PC-9 (cell line): ENCODE results near the gene COTL1. TPM values are rescaled to one million over a fixed set of nuclear protein-coding genes. Genes with fewer than 3 reads are reported as not detected.

Experiments
- BruUV-seq: library from RNA; stranded (reverse); fragments of 400-500 nt; replicated peaks from 2 replicates; lab custom pipeline; 2021; lab: Mats Ljungman, UMichigan
- CTCF ChIA-PET: fragments of 300-600 bp; sonication (Branson Sonifier 250); formaldehyde crosslinking; loops from one replicate; lab custom pipeline; 2022; ENCODE audit warnings: antibody characterized with exemption; lab: Charles Lee
- POLR2A ChIA-PET: fragments of 300-600 bp; sonication (Branson Sonifier 250); formaldehyde crosslinking; loops from one replicate; lab custom pipeline; 2022; ENCODE audit warnings: antibody characterized with exemption; ENCODE audit not compliant: unreplicated experiment; lab: Charles Lee
- DNase-seq, 2 experiments: peaks; one replicate each; pipeline versions ENCODE4 v3.0.0 to v3.0.0-alpha.2; 2015 to 2022; ENCODE audit warnings: mixed read lengths in 1 of 2
- H2AFZ ChIP-seq: fragments of 200-600 bp; sonication (generic); 2 replicates; pipeline ENCODE4 v1.8.1; 2017; ENCODE audit warnings: antibody characterized with exemption
- H3F3A ChIP-seq: fragments of 200-600 bp; sonication (generic); 2 replicates; pipeline ENCODE4 v1.8.1; 2017; ENCODE audit warnings: antibody characterized with exemption, mild to moderate bottlenecking, low read depth; ENCODE audit not compliant: insufficient read depth
- H3K27ac ChIP-seq: fragments of 200-600 bp; sonication (generic); 2 replicates; pipeline ENCODE4 v1.6.1; 2016; ENCODE audit warnings: mixed run types
- H3K27me3 ChIP-seq: fragments of 200-600 bp; sonication (generic); 2 replicates; pipeline ENCODE4 v1.6.1; 2016; ENCODE audit warnings: low read depth, mixed run types; ENCODE audit not compliant: insufficient read depth
- H3K36me3 ChIP-seq: fragments of 200-600 bp; sonication (generic); 2 replicates; pipeline ENCODE4 v1.6.1; 2016; ENCODE audit warnings: low read depth, mixed run types
- H3K4me1 ChIP-seq: fragments of 200-600 bp; sonication (generic); replicated peaks from 2 replicates; pipeline ENCODE4 v1.6.1; 2016; ENCODE audit warnings: mixed run types; ENCODE audit not compliant: insufficient read depth
- H3K4me2 ChIP-seq: fragments of 200-600 bp; sonication (generic); 2 replicates; pipeline ENCODE4 v1.6.1; 2017; ENCODE audit warnings: mixed run types
- H3K4me3 ChIP-seq: fragments of 200-600 bp; sonication (generic); 2 replicates; pipeline ENCODE4 v1.6.1; 2016; ENCODE audit warnings: mixed run types
- H3K79me2 ChIP-seq: fragments of 200-600 bp; sonication (generic); 2 replicates; pipeline ENCODE4 v1.6.1; 2017; ENCODE audit warnings: low read depth, mixed run types
- H3K9me2 ChIP-seq: fragments of 200-600 bp; sonication (generic); 2 replicates; pipeline ENCODE4 v1.8.1; 2017; ENCODE audit warnings: mild to moderate bottlenecking; ENCODE audit not compliant: insufficient read depth
- H3K9me3 ChIP-seq: fragments of 200-600 bp; sonication (generic); 2 replicates; pipeline ENCODE4 v1.8.1; 2016; ENCODE audit warnings: low read depth; ENCODE audit not compliant: insufficient read depth
- H4K20me1 ChIP-seq: fragments of 200-600 bp; sonication (generic); 2 replicates; pipeline ENCODE4 v1.8.1; 2017; ENCODE audit not compliant: insufficient read depth
- EZH2 ChIP-seq: fragments of 200-600 bp; sonication (generic); IDR thresholded peaks from 2 replicates; pipeline ENCODE4 v1.8.0; 2017; ENCODE audit warnings: antibody characterized with exemption, low read depth
- intact Hi-C: fragments of 100-400 bp; cut with micrococcal nuclease; formaldehyde crosslinking; loops from one replicate; pipeline ENCODE4 v1.10.0; 2022; ENCODE audit not compliant: unreplicated experiment
- total RNA-seq: library from RNA; stranded (reverse); gene quantifications from 2 replicates; pipeline ENCODE4 v1.2.3, GENCODE V29; 2021
- TF ChIP-seq, protein P1 (sequence below): fragments of 200-600 bp; sonication (generic); conservative IDR thresholded peaks from 2 replicates; pipeline ENCODE4 v1.6.1; 2017; ENCODE audit warnings: mixed run types, antibody characterized with exemption, mild to moderate bottlenecking, moderate library complexity

Gene COTL1
- total RNA-seq, 1 experiment from 2014 or later: 512 TPM

DNA sequence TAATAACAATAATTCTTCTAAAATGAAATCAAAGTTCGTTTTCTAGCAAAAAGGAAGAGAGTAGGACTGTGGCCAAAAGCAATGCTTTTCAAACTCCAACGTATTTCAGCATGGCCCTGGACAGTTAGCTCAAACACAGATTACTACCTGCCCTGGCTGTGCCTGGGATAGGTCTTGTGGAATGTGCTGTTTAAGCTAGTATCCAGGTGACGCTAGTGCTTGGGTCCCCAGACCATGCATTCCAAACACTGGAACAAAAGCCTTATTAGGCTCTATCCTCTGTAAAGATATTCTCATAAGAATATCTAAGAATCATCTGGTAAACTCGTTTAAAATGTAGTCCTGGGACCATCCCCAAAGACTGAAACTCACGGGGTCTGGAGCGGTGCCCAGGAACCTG is 60.8 kb downstream of the COTL1 start:
- no peak overlapping the region for H3K4me2 ChIP-seq
- TF ChIP-seq, protein P1, sequence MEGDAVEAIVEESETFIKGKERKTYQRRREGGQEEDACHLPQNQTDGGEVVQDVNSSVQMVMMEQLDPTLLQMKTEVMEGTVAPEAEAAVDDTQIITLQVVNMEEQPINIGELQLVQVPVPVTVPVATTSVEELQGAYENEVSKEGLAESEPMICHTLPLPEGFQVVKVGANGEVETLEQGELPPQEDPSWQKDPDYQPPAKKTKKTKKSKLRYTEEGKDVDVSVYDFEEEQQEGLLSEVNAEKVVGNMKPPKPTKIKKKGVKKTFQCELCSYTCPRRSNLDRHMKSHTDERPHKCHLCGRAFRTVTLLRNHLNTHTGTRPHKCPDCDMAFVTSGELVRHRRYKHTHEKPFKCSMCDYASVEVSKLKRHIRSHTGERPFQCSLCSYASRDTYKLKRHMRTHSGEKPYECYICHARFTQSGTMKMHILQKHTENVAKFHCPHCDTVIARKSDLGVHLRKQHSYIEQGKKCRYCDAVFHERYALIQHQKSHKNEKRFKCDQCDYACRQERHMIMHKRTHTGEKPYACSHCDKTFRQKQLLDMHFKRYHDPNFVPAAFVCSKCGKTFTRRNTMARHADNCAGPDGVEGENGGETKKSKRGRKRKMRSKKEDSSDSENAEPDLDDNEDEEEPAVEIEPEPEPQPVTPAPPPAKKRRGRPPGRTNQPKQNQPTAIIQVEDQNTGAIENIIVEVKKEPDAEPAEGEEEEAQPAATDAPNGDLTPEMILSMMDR: no peak
- H3K4me1 ChIP-seq: peaks cover 17% of the 10 kb centered on the region; the same call in 1 of the 2 replicates
- no peak overlapping the region for H3K4me3 ChIP-seq
- no peak overlapping the region for H2AFZ ChIP-seq
- peaks cover 15% of the 10 kb centered on the region for H3F3A ChIP-seq
- ChIA-PET POLR2A (no interaction called here), CTCF (no interaction called here)
- no peaks in the 10 kb centered on the region for H3K9me3 ChIP-seq
- no peaks in the 10 kb centered on the region for H3K27me3 ChIP-seq
- no TSS peak for BruUV-seq
- H3K9me2 ChIP-seq: no peaks in the 10 kb centered on the region
- H3K27ac ChIP-seq: no peak overlapping the region
- intact Hi-C loops: loop anchor here (5.0 kb wide), 1 partner anchor 45 kb away; no protein-coding TSS in a partner anchor
- H3K36me3 ChIP-seq: no peaks in the 10 kb centered on the region
- DNase-seq: peak in 1 of 2 experiments; percentile 2
- no peaks in the 10 kb centered on the region for H4K20me1 ChIP-seq
- H3K79me2 ChIP-seq: no peaks in the 10 kb centered on the region

DNA sequence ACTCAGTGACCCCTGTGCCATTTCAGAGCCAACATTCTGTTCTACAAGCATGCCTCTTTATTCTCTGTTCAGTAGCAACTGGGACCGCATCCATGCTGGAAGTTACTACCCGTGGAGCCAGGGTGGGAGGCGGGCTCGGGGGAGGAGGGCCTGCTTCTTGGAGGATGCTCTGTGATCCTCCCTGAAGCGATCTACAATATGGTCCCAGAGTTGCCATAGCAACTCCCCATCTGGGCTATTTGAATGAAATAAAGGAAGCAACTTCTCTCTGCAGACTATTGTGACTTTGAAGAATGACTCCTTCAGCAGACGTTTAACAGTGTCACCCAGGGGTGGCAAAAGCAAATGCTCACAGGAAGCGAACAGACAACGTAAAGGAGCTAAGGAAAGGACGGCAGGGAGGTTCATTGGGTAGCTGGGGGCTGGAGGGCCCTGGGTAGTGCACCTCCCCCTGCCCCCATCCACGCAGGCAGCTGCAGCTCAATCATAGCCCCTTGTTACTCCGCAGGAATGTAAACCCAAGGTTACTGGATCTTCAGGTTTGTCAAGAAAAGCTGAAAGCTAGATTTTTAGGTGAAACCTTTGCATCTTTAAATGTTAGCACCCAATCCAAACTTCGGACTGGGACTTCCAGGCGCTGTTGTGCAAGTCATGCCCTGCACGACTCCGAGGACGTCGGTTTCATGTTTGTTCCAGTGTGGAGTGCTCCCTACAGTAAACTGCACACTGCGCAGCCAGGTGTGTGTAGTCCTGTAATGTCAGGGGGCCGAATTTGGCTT is 62.3 kb downstream of the COTL1 start:
- H3K4me2 ChIP-seq: no peak overlapping the region

DNA sequence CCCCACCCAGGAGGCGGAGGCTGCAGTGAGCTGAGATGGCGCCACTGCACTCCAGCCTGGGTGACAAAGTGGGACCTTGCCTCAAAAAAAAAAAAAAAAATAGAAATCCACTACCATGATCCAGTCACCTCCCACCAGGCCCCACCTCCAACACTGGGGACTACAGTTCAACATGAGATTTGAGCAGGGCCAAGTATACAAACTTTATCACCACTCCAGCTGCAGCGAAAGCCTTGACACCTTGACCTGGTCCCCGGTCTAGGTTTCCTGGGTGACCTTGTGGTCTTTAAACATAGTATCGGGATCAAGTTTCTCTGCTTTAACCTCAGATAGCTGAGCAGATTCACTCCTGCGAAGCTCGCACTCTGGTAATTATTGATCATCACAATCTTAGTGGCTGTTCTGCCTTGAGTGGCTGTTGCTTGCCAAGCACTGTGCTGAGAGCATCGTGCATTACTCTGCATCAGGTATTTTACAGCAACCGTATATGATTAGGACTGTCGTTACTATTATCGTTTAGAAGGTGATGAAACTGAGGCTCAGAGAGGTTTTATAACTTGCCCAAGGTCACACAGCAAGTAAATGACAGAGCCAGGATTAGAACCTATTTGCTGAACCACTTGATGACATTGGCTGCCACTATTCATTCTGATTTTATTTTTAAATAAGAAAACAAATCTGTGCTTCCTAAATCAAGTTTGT is 63.1 kb downstream of the COTL1 start:
- Histone ChIP-seq H4K20me1 (no peaks in the 10 kb centered on the region), H3F3A (peaks cover 5% of the 10 kb centered on the region; the same call in 1 of the 2 replicates), H3K9me3 (no peaks in the 10 kb centered on the region), H3K27ac (no peak overlapping the region), H3K4me3 (no peak overlapping the region), H3K79me2 (no peaks in the 10 kb centered on the region), H3K4me2 (no peak overlapping the region), H3K27me3 (no peaks in the 10 kb centered on the region), H3K9me2 (no peaks in the 10 kb centered on the region), H2AFZ (no peak overlapping the region), H3K4me1 (peaks cover 16% of the 10 kb centered on the region; the same call in 1 of the 2 replicates), H3K36me3 (no peaks in the 10 kb centered on the region)
- TF ChIP-seq EZH2: no peak
- POLR2A ChIA-PET: interaction anchor here (0.6 kb wide), 1 partner anchor 12 kb away, joined by 7 read pairs; no protein-coding TSS in a partner anchor
- CTCF ChIA-PET: no interaction called here
- intact Hi-C loops: loop anchor here (5.0 kb wide), 1 partner anchor 42 kb away; no protein-coding TSS in a partner anchor
- BruUV-seq: no TSS peak
- no peak for DNase-seq

More for the DNA sequence above, 62.3 kb downstream of the COTL1 start:
- no peak overlapping the region for H2AFZ ChIP-seq
- H3K9me2 ChIP-seq: no peaks in the 10 kb centered on the region
- H3K4me3 ChIP-seq: no peak overlapping the region
- intact Hi-C loops: loop anchor here (5.0 kb wide), 1 partner anchor 43 kb away; no protein-coding TSS in a partner anchor
- peaks cover 17% of the 10 kb centered on the region; the same call in 1 of the 2 replicates for H3K4me1 ChIP-seq
- H3K27me3 ChIP-seq: no peaks in the 10 kb centered on the region
- CTCF ChIA-PET: interaction anchor here (0.6 to 0.8 kb wide), 2 partner anchors 37 to 60 kb away, joined by 3 to 5 read pairs; no protein-coding TSS in a partner anchor
- peaks cover 5% of the 10 kb centered on the region for H3F3A ChIP-seq
- H3K27ac ChIP-seq: no peak overlapping the region
- H4K20me1 ChIP-seq: no peaks in the 10 kb centered on the region
- no peaks in the 10 kb centered on the region for H3K79me2 ChIP-seq
- H3K36me3 ChIP-seq: no peaks in the 10 kb centered on the region
- POLR2A ChIA-PET: interaction anchor here (0.5 kb wide), 1 partner anchor 23 kb away, joined by 3 read pairs; no protein-coding TSS in a partner anchor
- TF ChIP-seq, protein P1: no peak
- TF ChIP-seq EZH2: no peak
- DNase-seq: peak; percentile 30 to 35
- no TSS peak for BruUV-seq
- no peaks in the 10 kb centered on the region for H3K9me3 ChIP-seq
